A673 (cell line): Measurements from ENCODE around the gene SLC7A6. TPM values are rescaled to one million over a fixed set of nuclear protein-coding genes. Genes with fewer than 3 reads are reported as not detected.

Experiments used
- BruUV-seq: library from RNA; stranded (reverse); fragments of 400-500 nt; replicated peaks from 2 replicates; lab custom pipeline; 2021; lab: Mats Ljungman, UMichigan
- CTCF ChIA-PET: fragments of 300-600 bp; sonication (Branson Sonifier 250); formaldehyde crosslinking; loops from one replicate; lab custom pipeline; 2022; ENCODE audit warnings: antibody characterized with exemption; lab: Charles Lee
- POLR2A ChIA-PET: fragments of 300-600 bp; sonication (Branson Sonifier 250); formaldehyde crosslinking; loops from one replicate; lab custom pipeline; 2022; ENCODE audit warnings: antibody characterized with exemption; ENCODE audit not compliant: low non-redundant PET; lab: Charles Lee
- DNase-seq: peaks from one replicate; pipeline ENCODE4 v3.0.0-alpha.2; 2015; ENCODE audit warnings: low spot score
- H3K27ac ChIP-seq: fragments of 200-600 bp; sonication (generic); 2 replicates; pipeline ENCODE4 v1.5.1; 2016; ENCODE audit warnings: mixed run types, low read depth, mild to moderate bottlenecking, mixed read lengths, antibody characterized with exemption, low read length; ENCODE audit not compliant: poor library complexity, severe bottlenecking
- H3K27me3 ChIP-seq: fragments of 200-600 bp; sonication (generic); replicated peaks from 2 replicates; pipeline ENCODE4 v1.6.1; 2017; ENCODE audit warnings: mixed run types, low read depth, mild to moderate bottlenecking, mixed read lengths, antibody characterized with exemption, low read length; ENCODE audit not compliant: insufficient read depth, poor library complexity
- H3K36me3 ChIP-seq: fragments of 200-600 bp; sonication (generic); 2 replicates; pipeline ENCODE4 v1.6.1; 2016; ENCODE audit warnings: mixed run types, mild to moderate bottlenecking, mixed read lengths, antibody characterized with exemption, low read length; ENCODE audit not compliant: insufficient read depth, poor library complexity, severe bottlenecking
- H3K4me1 ChIP-seq: fragments of 200-600 bp; sonication (generic); 2 replicates; pipeline ENCODE4 v1.6.1; 2017; ENCODE audit warnings: mixed run types, mild to moderate bottlenecking, mixed read lengths, antibody characterized with exemption, low read length; ENCODE audit not compliant: insufficient read depth, poor library complexity, severe bottlenecking
- H3K4me3 ChIP-seq: fragments of 200-600 bp; sonication (generic); 2 replicates; pipeline ENCODE4 v1.5.1; 2016; ENCODE audit warnings: low read depth, mixed run types, mild to moderate bottlenecking, mixed read lengths, low read length; ENCODE audit not compliant: poor library complexity, severe bottlenecking
- H3K9me3 ChIP-seq: fragments of 200-600 bp; sonication (generic); 2 replicates; pipeline ENCODE4 v1.6.1; 2016; ENCODE audit warnings: mixed run types, low read depth, mild to moderate bottlenecking, mixed read lengths, antibody characterized with exemption, low read length; ENCODE audit not compliant: poor library complexity, severe bottlenecking
- EZH2 ChIP-seq: fragments of 200-600 bp; sonication (generic); IDR thresholded peaks from 2 replicates; pipeline ENCODE4 v1.6.1; 2017; ENCODE audit warnings: borderline replicate concordance, low read depth, mild to moderate bottlenecking, mixed read lengths, antibody characterized with exemption, low read length; ENCODE audit not compliant: poor library complexity, severe bottlenecking
- intact Hi-C: fragments of 100-400 bp; cut with micrococcal nuclease; formaldehyde crosslinking; loops from one replicate; pipeline ENCODE4 v1.10.0; 2022; ENCODE audit not compliant: unreplicated experiment
- total RNA-seq: library from RNA; stranded (reverse); gene quantifications from 2 replicates; pipeline ENCODE4 v1.2.3, GENCODE V29; 2021
- TF ChIP-seq, protein P1 (sequence below): fragments of 300-800, 200-600 bp; sonication (generic); conservative IDR thresholded peaks from 2 replicates; pipeline ENCODE4 v1.5.1; 2017; ENCODE audit warnings: low read depth, mild to moderate bottlenecking, antibody characterized with exemption, low read length, moderate library complexity, mixed read lengths

Gene SLC7A6
- total RNA-seq, 1 experiment from 2014 or later: 58.7 TPM

DNA sequence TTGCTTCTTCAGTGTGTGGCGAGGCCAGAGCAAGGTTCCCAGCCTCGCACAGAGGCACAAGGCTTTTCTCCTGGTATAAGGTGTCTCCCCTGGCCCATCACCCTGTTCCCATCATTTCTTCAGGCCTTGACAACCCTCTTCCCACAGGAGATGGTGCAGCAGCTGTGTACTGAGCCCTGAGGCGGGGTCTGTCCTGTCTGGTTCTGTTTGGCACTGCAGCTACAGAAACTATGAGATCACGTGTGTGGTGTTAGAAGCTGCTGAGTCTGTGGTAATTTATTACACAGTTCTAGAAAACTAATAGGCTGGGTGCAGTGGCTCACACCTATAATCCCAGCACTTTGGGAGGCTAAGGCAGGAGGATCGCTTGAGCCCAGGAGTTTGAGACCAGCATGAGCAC lies 11.9 kb upstream of the SLC7A6 start:
- Histone ChIP-seq H3K9me3 (no peaks in the 10 kb centered on the region), H3K4me3 (no peak overlapping the region), H3K27ac (no peak overlapping the region), H3K4me1 (no peaks in the 10 kb centered on the region), H3K27me3 (no peaks in the 10 kb centered on the region), H3K36me3 (no peaks in the 10 kb centered on the region)
- intact Hi-C loops: no loop called here
- ChIA-PET CTCF (no interaction called here), POLR2A (interaction anchor here (0.6 kb wide), 1 partner anchor 442 kb away, joined by 6 read pairs; no protein-coding TSS in a partner anchor)
- DNase-seq: no peak
- TF ChIP-seq, protein P1, sequence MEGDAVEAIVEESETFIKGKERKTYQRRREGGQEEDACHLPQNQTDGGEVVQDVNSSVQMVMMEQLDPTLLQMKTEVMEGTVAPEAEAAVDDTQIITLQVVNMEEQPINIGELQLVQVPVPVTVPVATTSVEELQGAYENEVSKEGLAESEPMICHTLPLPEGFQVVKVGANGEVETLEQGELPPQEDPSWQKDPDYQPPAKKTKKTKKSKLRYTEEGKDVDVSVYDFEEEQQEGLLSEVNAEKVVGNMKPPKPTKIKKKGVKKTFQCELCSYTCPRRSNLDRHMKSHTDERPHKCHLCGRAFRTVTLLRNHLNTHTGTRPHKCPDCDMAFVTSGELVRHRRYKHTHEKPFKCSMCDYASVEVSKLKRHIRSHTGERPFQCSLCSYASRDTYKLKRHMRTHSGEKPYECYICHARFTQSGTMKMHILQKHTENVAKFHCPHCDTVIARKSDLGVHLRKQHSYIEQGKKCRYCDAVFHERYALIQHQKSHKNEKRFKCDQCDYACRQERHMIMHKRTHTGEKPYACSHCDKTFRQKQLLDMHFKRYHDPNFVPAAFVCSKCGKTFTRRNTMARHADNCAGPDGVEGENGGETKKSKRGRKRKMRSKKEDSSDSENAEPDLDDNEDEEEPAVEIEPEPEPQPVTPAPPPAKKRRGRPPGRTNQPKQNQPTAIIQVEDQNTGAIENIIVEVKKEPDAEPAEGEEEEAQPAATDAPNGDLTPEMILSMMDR: no peak
- TF ChIP-seq EZH2: no peak
- no TSS peak for BruUV-seq

DNA sequence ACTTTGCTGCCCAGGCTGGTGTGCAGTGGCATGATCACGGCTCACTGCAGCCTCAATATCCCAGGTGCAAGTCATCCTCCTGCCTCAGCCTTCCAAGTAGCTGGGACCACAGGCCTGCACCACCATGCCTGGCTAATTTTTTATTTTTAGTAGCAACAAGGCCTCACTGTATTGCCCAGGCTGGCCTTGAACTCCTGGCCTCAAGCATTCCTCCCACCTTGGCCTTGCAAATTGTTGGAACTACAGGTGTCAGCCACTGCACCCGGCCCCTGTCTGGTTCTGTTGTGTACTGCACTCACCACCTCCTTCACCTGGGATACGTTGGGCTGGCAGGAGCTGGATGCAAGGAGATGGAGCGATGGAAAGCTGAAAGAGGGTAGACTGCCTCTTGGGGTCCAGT lies 10.6 kb upstream of the SLC7A6 start:
- CTCF ChIA-PET: no interaction called here
- POLR2A ChIA-PET: no interaction called here
- no peak overlapping the region for H3K27ac ChIP-seq

DNA sequence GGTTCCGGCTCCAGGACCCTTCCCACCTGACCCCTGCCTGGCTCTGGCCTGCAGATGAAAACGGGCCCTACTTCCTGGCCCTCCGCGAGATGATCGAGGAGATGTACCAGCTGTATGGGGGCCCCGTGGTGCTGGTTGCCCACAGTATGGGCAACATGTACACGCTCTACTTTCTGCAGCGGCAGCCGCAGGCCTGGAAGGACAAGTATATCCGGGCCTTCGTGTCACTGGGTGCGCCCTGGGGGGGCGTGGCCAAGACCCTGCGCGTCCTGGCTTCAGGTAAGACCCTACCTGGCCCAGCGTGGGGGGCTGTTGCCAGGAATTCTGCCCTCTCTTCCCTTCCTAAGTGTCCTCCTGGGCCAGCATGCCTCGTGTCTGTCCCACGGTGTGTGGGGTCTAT lies 8.6 kb upstream of the SLC7A6 start:
- H3K27me3 ChIP-seq: no peaks in the 10 kb centered on the region
- no TSS peak for BruUV-seq
- CTCF ChIA-PET: no interaction called here
- POLR2A ChIA-PET: no interaction called here
- no peak overlapping the region for H3K4me3 ChIP-seq
- no peak overlapping the region for H3K27ac ChIP-seq
- TF ChIP-seq, protein P1: no peak
- TF ChIP-seq EZH2: no peak
- DNase-seq: no peak
- H3K4me1 ChIP-seq: no peaks in the 10 kb centered on the region
- no peaks in the 10 kb centered on the region for H3K9me3 ChIP-seq
- H3K36me3 ChIP-seq: no peaks in the 10 kb centered on the region
- intact Hi-C loops: no loop called here

More for the DNA sequence above, 10.6 kb upstream of the SLC7A6 start:
- intact Hi-C loops: no loop called here
- TF ChIP-seq, protein P1: no peak
- no peak for TF ChIP-seq EZH2
- no peak for DNase-seq
- no peak overlapping the region for H3K4me3 ChIP-seq
- no peaks in the 10 kb centered on the region for H3K27me3 ChIP-seq
- BruUV-seq: no TSS peak
- H3K4me1 ChIP-seq: no peaks in the 10 kb centered on the region
- no peaks in the 10 kb centered on the region for H3K9me3 ChIP-seq
- no peaks in the 10 kb centered on the region for H3K36me3 ChIP-seq
